ENCODE data around the gene NUDT13.
A peak's percentile ranks its signal among the peaks of the same experiment; 100 is the strongest.

Gene NUDT13

DNA sequence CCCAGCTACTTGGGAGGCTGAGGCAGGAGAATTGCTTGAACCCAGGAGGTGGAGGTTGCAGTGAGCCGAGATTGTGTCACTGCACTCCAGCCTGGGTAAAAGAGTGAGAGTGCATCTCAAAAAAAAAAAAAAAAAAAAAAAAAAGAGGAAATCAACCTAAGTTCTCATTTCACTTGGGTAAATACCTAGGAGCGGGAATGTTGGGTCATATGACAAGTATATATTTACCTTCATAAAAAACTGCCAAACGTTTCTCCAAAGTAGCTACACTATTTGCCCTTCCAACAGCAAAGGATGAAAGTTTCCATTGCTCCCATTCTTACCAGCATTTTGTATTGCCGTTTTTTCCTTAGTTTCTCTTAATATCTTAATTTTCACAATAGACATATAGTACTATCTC, 23.4 kb upstream of the NUDT13 start:
- Histone ChIP-seq H3K27ac (no peak overlapping the region), H3K4me3 (ENCODE audit: low read depth, low read length) (no peak overlapping the region), H3K27me3 (replicated peaks) (no peaks in the 10 kb centered on the region), H3K36me3 (replicated peaks) (peaks cover 3% of the 10 kb centered on the region)
- in situ Hi-C loops (cut with HindIII; ENCODE audit: low pct_ligation_motif_present, low sequenced_read_pairs) = no loop called here
- TF ChIP-seq, protein P1, sequence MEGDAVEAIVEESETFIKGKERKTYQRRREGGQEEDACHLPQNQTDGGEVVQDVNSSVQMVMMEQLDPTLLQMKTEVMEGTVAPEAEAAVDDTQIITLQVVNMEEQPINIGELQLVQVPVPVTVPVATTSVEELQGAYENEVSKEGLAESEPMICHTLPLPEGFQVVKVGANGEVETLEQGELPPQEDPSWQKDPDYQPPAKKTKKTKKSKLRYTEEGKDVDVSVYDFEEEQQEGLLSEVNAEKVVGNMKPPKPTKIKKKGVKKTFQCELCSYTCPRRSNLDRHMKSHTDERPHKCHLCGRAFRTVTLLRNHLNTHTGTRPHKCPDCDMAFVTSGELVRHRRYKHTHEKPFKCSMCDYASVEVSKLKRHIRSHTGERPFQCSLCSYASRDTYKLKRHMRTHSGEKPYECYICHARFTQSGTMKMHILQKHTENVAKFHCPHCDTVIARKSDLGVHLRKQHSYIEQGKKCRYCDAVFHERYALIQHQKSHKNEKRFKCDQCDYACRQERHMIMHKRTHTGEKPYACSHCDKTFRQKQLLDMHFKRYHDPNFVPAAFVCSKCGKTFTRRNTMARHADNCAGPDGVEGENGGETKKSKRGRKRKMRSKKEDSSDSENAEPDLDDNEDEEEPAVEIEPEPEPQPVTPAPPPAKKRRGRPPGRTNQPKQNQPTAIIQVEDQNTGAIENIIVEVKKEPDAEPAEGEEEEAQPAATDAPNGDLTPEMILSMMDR (IDR thresholded peaks at IDR 0.05; ENCODE audit: low read depth, low read length, missing control alignments) = no peak
- DNase-seq = no peak

DNA sequence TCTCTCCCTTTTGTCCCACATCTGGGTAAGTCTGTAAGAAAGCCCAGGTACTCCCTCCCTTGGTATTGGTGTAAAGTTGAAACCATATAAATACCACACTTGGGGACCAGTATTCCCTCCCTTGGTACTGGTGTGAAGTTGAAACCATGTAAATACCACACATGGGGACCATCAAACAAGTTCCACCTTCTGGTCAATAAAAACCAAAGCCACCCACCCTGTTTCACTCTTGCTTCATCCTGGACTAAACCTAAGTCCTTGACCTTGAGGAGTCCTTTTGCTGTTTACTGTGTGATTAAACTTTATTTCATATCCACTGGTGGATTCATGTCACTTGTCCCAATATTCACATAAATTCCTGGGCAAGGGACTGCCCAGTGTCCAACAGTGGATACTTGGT, 22.0 kb upstream of the NUDT13 start:
- no peak for DNase-seq
- Histone ChIP-seq H3K36me3 (replicated peaks) (peaks cover 3% of the 10 kb centered on the region), H3K27me3 (replicated peaks) (no peaks in the 10 kb centered on the region), H3K4me3 (ENCODE audit: low read depth, low read length) (no peak overlapping the region), H3K27ac (no peak overlapping the region)
- in situ Hi-C loops (cut with HindIII; ENCODE audit: low pct_ligation_motif_present, low sequenced_read_pairs) = no loop called here
- TF ChIP-seq, protein P1 (IDR thresholded peaks at IDR 0.05; ENCODE audit: low read depth, low read length, missing control alignments) = no peak

DNA sequence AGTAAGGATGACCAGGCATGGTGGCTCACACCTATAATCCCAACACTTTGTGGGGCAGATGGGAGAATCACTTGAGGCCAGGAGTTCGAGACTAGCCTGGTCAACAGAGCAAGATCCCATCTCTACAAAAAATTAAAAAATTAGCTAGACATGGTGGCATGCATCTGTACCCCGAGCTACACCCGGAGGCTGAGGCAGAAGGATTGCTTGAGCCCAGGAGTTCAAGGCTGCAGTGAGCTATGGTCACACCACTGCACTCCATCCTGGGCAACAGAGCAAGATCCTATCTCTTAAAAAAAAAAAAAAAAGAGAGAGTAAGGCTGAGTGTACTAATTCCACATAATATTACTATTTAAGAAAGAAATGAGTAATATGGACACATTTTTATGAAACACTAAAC, 17.4 kb upstream of the NUDT13 start:
- TF ChIP-seq, protein P1 (IDR thresholded peaks at IDR 0.05; ENCODE audit: low read depth, low read length, missing control alignments) = no peak

DNA sequence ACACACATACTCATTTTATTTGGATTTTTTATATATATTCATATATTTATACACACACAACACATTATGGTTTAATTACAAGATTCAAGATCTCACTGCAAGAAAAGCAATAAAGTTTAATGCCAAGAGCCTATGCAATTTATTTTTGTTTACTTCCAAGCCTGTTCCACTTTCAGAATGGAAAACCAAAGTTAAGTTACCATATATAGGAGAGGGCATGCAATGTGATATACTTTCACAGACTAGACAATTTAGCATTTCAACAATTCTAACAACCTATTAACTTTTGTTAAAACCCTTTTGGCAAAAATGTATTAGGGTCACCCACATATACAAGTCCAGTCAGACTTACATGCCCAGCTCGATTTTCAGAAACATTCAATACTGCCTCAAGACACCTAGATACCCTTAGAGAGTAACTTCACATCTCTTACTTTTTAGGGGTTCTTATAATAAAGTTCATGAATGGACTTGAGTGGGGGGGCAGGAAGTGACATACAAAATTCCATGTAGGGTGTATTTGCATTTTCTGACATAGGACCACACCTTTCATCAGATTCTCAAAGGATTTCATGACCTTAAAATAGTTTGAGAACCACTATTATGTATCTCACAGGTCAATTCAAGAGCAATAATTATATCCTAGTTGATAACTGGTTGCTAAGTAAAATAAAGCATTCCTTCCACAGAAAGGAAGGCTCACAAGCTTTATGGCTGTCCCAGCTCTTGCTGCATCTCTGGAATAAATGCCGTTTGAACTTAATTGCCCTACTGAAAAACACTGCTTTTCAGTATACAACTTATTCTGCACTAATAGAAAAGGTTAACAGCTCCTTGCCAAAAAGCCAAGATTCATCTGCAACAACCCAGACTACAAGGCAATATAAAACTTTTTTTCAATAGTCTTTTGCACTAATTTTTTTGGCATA, 16.1 kb upstream of the NUDT13 start:
- TF ChIP-seq, protein P1 (IDR thresholded peaks at IDR 0.05; ENCODE audit: low read depth, low read length, missing control alignments) = no peak
- Histone ChIP-seq H3K27ac (peak overlapping the region; percentile 84), H3K36me3 (replicated peaks) (peaks cover 3% of the 10 kb centered on the region), H3K27me3 (replicated peaks) (no peaks in the 10 kb centered on the region), H3K4me3 (ENCODE audit: low read depth, low read length) (peak overlapping the region; percentile 97)
- no peak for DNase-seq
- in situ Hi-C loops (cut with HindIII; ENCODE audit: low pct_ligation_motif_present, low sequenced_read_pairs) = no loop called here

More for the DNA sequence above, 17.4 kb upstream of the NUDT13 start:
- in situ Hi-C loops (cut with HindIII; ENCODE audit: low pct_ligation_motif_present, low sequenced_read_pairs) = no loop called here
- Histone ChIP-seq H3K4me3 (ENCODE audit: low read depth, low read length) (no peak overlapping the region), H3K36me3 (replicated peaks) (peaks cover 3% of the 10 kb centered on the region), H3K27me3 (replicated peaks) (no peaks in the 10 kb centered on the region), H3K27ac (no peak overlapping the region)
- DNase-seq = no peak

DNA sequence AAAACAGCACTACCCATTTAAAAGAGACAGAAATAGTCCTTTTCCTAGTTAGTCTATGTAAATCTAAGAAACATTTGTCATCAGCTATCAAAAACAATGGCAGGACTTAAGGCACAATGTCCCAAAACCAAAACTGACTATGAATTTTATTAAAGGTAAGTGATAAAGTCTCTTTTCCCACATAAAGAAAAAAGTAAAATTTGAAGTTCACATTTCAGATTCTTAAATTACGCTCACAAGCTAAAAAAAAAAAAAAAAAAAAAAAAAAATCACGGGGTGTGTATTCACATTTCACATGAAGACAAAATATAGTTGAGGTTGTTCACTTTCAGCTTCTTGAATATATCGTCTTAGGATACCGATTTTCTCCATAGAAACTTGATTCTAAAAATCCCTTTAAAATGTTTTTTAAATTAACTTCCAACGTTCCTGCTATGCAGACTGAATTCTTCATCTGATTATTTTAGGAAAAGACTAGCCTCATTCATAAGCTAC, 15.2 kb upstream of the NUDT13 start:
- Histone ChIP-seq H3K27ac (peak overlapping the region; percentile 84), H3K4me3 (ENCODE audit: low read depth, low read length) (peak overlapping the region; percentile 97), H3K36me3 (replicated peaks) (no peaks in the 10 kb centered on the region), H3K27me3 (replicated peaks) (no peaks in the 10 kb centered on the region)
- in situ Hi-C loops (cut with HindIII; ENCODE audit: low pct_ligation_motif_present, low sequenced_read_pairs) = no loop called here
- TF ChIP-seq, protein P1 (IDR thresholded peaks at IDR 0.05; ENCODE audit: low read depth, low read length, missing control alignments) = no peak
- DNase-seq = no peak
